IMR-90 (cell line): Measurements from ENCODE around the gene NPEPL1. TPM values are rescaled to one million over a fixed set of nuclear protein-coding genes. Genes with fewer than 3 reads are reported as not detected.

Experiments
- ATAC-seq: fragments of 200-7000 bp; cut with Tn5 transposase; 2 replicates; pipeline ENCODE4 v1.9.1; 2020; ENCODE audit warnings: low read depth, mild to moderate bottlenecking, moderate library complexity
- BruUV-seq: library from RNA; stranded (reverse); fragments of 400-500 nt; replicated peaks from 2 replicates; lab custom pipeline; 2021; lab: Mats Ljungman, UMichigan
- CTCF ChIA-PET: fragments of 300-600 bp; formaldehyde crosslinking; extraction: SDS; loops from one replicate; lab custom pipeline; 2021; ENCODE audit warnings: antibody characterized with exemption; lab: Yijun Ruan, JAX
- POLR2A ChIA-PET: fragments of 300-600 bp; sonication (Branson Sonifier 250); formaldehyde crosslinking; loops from one replicate; lab custom pipeline; 2022; ENCODE audit warnings: antibody characterized with exemption; ENCODE audit not compliant: unreplicated experiment; lab: Charles Lee
- DNase-seq: peaks from one replicate; pipeline ENCODE4 v3.0.0; 2013
- H2AFZ ChIP-seq: replicated peaks from 2 replicates; pipeline ENCODE3; 2013; ENCODE audit warnings: low read length, mild to moderate bottlenecking; ENCODE audit not compliant: poor library complexity
- H2AK5ac ChIP-seq: 2 replicates; pipeline ENCODE4 v1.6.1; 2013; ENCODE audit warnings: low read depth, low read length, inconsistent platforms
- H2AK9ac ChIP-seq: replicated peaks from 2 replicates; pipeline ENCODE3; 2013; ENCODE audit warnings: mild to moderate bottlenecking, low read depth, low read length, moderate library complexity; ENCODE audit not compliant: poor library complexity
- H2BK120ac ChIP-seq: 2 replicates; pipeline ENCODE4 v1.6.1; 2013; ENCODE audit warnings: low read depth, low read length, inconsistent platforms
- H2BK15ac ChIP-seq: 3 replicates; pipeline ENCODE4 v1.6.1; 2013; ENCODE audit warnings: low read depth, low read length, inconsistent platforms
- H2BK20ac ChIP-seq: 2 replicates; pipeline ENCODE4 v1.6.1; 2013; ENCODE audit warnings: low read depth, mild to moderate bottlenecking, inconsistent platforms, low read length, moderate library complexity
- H2BK5ac ChIP-seq: 2 replicates; pipeline ENCODE4 v1.6.1; 2013; ENCODE audit warnings: mild to moderate bottlenecking, low read depth, low read length, inconsistent platforms; ENCODE audit not compliant: poor library complexity, severe bottlenecking
- H3K14ac ChIP-seq: replicated peaks from 2 replicates; pipeline ENCODE4 v1.6.1; 2013; ENCODE audit warnings: low read depth, low read length, inconsistent platforms
- H3K18ac ChIP-seq: 2 replicates; pipeline ENCODE4 v1.6.1; 2013; ENCODE audit warnings: low read depth, low read length, control low read depth
- H3K23ac ChIP-seq: 2 replicates; pipeline ENCODE4 v1.6.1; 2013; ENCODE audit warnings: low read depth, low read length, inconsistent platforms
- H3K27ac ChIP-seq: 2 replicates; pipeline ENCODE4 v1.5.1; 2013; ENCODE audit warnings: mild to moderate bottlenecking, control low read depth, low read length; ENCODE audit not compliant: insufficient read depth
- H3K27me3 ChIP-seq: 2 replicates; pipeline ENCODE4 v1.6.1; 2013; ENCODE audit warnings: low read length; ENCODE audit not compliant: control insufficient read depth, insufficient read depth
- H3K36me3 ChIP-seq: 2 replicates; pipeline ENCODE4 v1.6.1; 2013; ENCODE audit warnings: low read length, mixed read lengths; ENCODE audit not compliant: control insufficient read depth, insufficient read depth
- H3K4ac ChIP-seq: 2 replicates; pipeline ENCODE4 v1.6.1; 2013; ENCODE audit warnings: low read depth, low read length, inconsistent platforms
- H3K4me1 ChIP-seq: 2 replicates; pipeline ENCODE4 v1.6.1; 2013; ENCODE audit warnings: low read length, mixed read lengths; ENCODE audit not compliant: control insufficient read depth, insufficient read depth
- H3K4me2 ChIP-seq: 2 replicates; pipeline ENCODE4 v1.6.1; 2013; ENCODE audit warnings: low read depth, mild to moderate bottlenecking, control low read depth, low read length, moderate library complexity
- H3K4me3 ChIP-seq: 2 replicates; pipeline ENCODE4 v1.5.1; 2013; ENCODE audit warnings: low read depth, mild to moderate bottlenecking, control low read depth, low read length, moderate library complexity; ENCODE audit not compliant: insufficient read depth
- H3K56ac ChIP-seq: 2 replicates; pipeline ENCODE4 v1.6.1; 2013; ENCODE audit warnings: low read length, inconsistent platforms; ENCODE audit not compliant: insufficient read depth; ENCODE audit errors: extremely low read depth
- H3K79me1 ChIP-seq, 2 experiments: 2 replicates each; pipeline ENCODE4 v1.6.1; 2013; ENCODE audit warnings: low read length in 2 of 2, inconsistent platforms in 1 of 2, low read depth in 1 of 2
- H3K9ac ChIP-seq: 2 replicates; pipeline ENCODE4 v1.6.1; 2013; ENCODE audit warnings: low read depth, low read length, control low read depth
- H3K9me1 ChIP-seq: 2 replicates; pipeline ENCODE4 v1.6.1; 2013; ENCODE audit warnings: low read length, inconsistent platforms; ENCODE audit not compliant: insufficient read depth
- H3K9me3 ChIP-seq: 2 replicates; pipeline ENCODE4 v1.6.1; 2013; ENCODE audit warnings: low read length; ENCODE audit not compliant: control insufficient read depth, insufficient read depth
- H4K20me1 ChIP-seq: 2 replicates; pipeline ENCODE4 v1.6.1; 2013; ENCODE audit warnings: low read length, inconsistent platforms; ENCODE audit not compliant: insufficient read depth
- H4K5ac ChIP-seq: 2 replicates; pipeline ENCODE4 v1.6.1; 2013; ENCODE audit warnings: mild to moderate bottlenecking, low read depth, low read length, control low read depth
- H4K8ac ChIP-seq, 2 experiments: 2 replicates each; pipeline ENCODE4 v1.6.1; 2013; ENCODE audit warnings: low read depth in 2 of 2, low read length in 2 of 2, control low read depth in 1 of 2, inconsistent platforms in 1 of 2
- H4K91ac ChIP-seq: 2 replicates; pipeline ENCODE4 v1.6.1; 2013; ENCODE audit warnings: low read depth, low read length, inconsistent platforms; ENCODE audit not compliant: insufficient read depth
- BHLHE40 ChIP-seq: fragments of 150-350 bp; IDR thresholded peaks from 2 replicates; pipeline ENCODE4 v1.6.1; 2016; ENCODE audit warnings: mild to moderate bottlenecking, low read depth, low read length
- MAFK ChIP-seq: IDR thresholded peaks from 2 replicates; pipeline ENCODE4 v1.6.1; 2012; ENCODE audit warnings: low read depth, low read length, improper control_type of control experiment
- MAZ ChIP-seq: IDR thresholded peaks from 2 replicates; pipeline ENCODE4 v1.6.1; 2012; ENCODE audit warnings: low read depth, mild to moderate bottlenecking, low read length, improper control_type of control experiment, moderate library complexity, borderline replicate concordance
- RFX5 ChIP-seq: IDR thresholded peaks from 2 replicates; pipeline ENCODE4 v1.8.0; 2012; ENCODE audit warnings: low read depth, mild to moderate bottlenecking, low read length, moderate library complexity
- SMC3 ChIP-seq: fragments of 150-350 bp; IDR thresholded peaks from 2 replicates; pipeline ENCODE4 v1.6.1; 2016; ENCODE audit warnings: low read depth, mild to moderate bottlenecking, antibody characterized with exemption, low read length, moderate library complexity
- WGBS, 2 experiments: methylation state at CpG; one replicate each; pipeline versions ENCODE4 v1.1.5 to v1.1.7; 2013; ENCODE audit warnings: missing lambda C conversion rate in 2 of 2; ENCODE audit not compliant: insufficient read length in 1 of 2; ENCODE audit errors: extremely low coverage in 2 of 2; 5-methylcytosine and 5-hydroxymethylcytosine counted together
- dilution Hi-C: fragments of 300-500 bp; cut with HindIII; formaldehyde crosslinking; loops from one replicate; pipeline ENCODE4 v1.14.3; 2018; ENCODE audit warnings: low sequenced_read_pairs; ENCODE audit not compliant: unreplicated experiment
- in situ Hi-C: fragments of 300-500 bp; cut with MboI; formaldehyde crosslinking; loops from 3 replicates; pipeline ENCODE4 v1.14.3; 2019; ENCODE audit warnings: low sequenced_read_pairs, inconsistent platforms, mixed read lengths
- intact Hi-C: fragments of 100-400 bp; cut with micrococcal nuclease; formaldehyde crosslinking; loops from 2 replicates; pipeline ENCODE4 v1.10.0; 2022
- polyA plus RNA-seq, 3 experiments: library from polyadenylated mRNA; depleted of rRNA; stranded (reverse); fragments of >200 nt; gene quantifications; 2 replicates each; pipeline ENCODE4 v1.2.3, GENCODE V29; 2012; ENCODE audit warnings: low replicate concordance in 1 of 3
- total RNA-seq: library from RNA; depleted of rRNA; stranded (reverse); fragments of >200 nt; gene quantifications from 2 replicates; pipeline ENCODE4 v1.2.3, GENCODE V29; 2012

Gene NPEPL1
- total and polyA plus RNA-seq, 2 of the 4 experiments (the other 2 are of a cell fraction), result 6.3 to 10.4 TPM

DNA sequence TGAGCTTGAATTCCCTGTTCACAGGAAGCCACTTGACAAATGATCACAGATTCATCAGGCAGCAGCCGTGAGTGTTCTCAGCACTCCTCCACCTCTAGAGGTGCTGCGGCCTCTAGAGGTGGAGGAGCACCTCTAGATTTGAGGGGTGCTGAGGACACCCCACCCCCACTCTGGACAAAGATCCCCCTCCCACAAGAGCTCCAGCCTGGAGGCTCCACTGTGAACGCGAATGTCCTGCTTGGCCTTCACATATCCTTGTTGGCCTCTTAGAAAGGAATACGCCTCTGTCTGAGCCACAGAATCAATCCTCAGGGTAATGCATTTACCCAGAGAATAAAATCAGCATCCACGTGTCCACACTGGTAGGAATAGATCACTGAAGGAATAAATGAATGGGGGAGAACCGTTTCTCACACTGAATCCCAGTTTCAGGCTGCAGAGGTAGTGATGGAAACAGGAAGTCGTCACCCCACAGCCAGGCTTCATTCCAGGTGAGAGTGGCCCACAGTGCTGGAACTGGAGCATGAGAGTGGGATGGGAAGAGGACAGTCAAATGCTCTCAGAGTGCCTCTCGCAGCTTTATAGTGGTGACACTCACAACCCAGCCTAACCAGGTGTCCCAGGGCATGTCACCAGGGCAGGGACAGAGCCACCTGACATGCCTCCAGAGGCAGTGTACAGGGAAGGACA lies 16.6 kb downstream of the NPEPL1 start:
- no CpG with 5 or more reads among the region's 9 CpGs for WGBS, 2 experiments
- TF ChIP-seq MAFK (no peak), RFX5 (no peak), MAZ (no peak), BHLHE40 (no peak), SMC3 (no peak)

More for the DNA sequence above, 16.6 kb downstream of the NPEPL1 start:
- Histone ChIP-seq H3K9ac (no peak overlapping the region), H3K14ac (no peak overlapping the region), H2AFZ (no peak overlapping the region), H2BK15ac (no peak overlapping the region), H3K4me2 (no peak overlapping the region), H4K91ac (no peak overlapping the region), H2BK5ac (no peak overlapping the region), H2BK120ac (no peak overlapping the region), H3K27ac (no peak overlapping the region), H3K23ac (no peak overlapping the region), H4K5ac (no peak overlapping the region), H3K4me3 (no peak overlapping the region), H3K36me3 (peaks cover under 1% of the 10 kb centered on the region), H3K9me3 (no peaks in the 10 kb centered on the region), H3K9me1 (no peaks in the 10 kb centered on the region), H2AK9ac (no peak overlapping the region), H3K27me3 (no peaks in the 10 kb centered on the region), H2BK20ac (no peak overlapping the region), H3K4me1 (no peaks in the 10 kb centered on the region), H4K20me1 (no peaks in the 10 kb centered on the region), H3K79me1 (no peaks in the 10 kb centered on the region), H3K18ac (no peak overlapping the region), H3K56ac (no peak overlapping the region), H3K4ac (no peak overlapping the region), H4K8ac (no peak overlapping the region), H2AK5ac (no peak overlapping the region)
- ATAC-seq (no peak), DNase-seq (no peak)
- ChIA-PET POLR2A (no interaction called here), CTCF (no interaction called here)
- in situ Hi-C loops (no loop called here), intact Hi-C loops (no loop called here), dilution Hi-C loops (no loop called here)
- no TSS peak for BruUV-seq
